ENCODE results near the gene RPTOR. TPM values are rescaled to one million over a fixed set of nuclear protein-coding genes. Genes with fewer than 3 reads are reported as not detected.
A peak's percentile ranks its signal among the peaks of the same experiment; 100 is the strongest.

RPTOR gene
- total and polyA plus RNA-seq, 4 donors = 12.4 to 46.1 (median 29.7) TPM

GRCh38 chr17:80649200-80649644 is 104.6 kb downstream of the RPTOR start:
- no peak for ATAC-seq (ENCODE audit: insufficient read depth, low FRiP score)
- Histone ChIP-seq H3K27me3 (ENCODE audit: control insufficient read depth in 3 of 3, insufficient read depth in 3 of 3, low read length in 2 of 3) (no peaks in the 10 kb centered on the region), H3K4me3 (no peak overlapping the region), H3K9me3 (ENCODE audit: control insufficient read depth in 4 of 4, insufficient read depth in 3 of 4, low read length in 3 of 4) (peaks cover 0 to 1% (median 0%) of the 10 kb centered on the region in 4 donors), H3K27ac (ENCODE audit: low read depth in 1 of 2, low read length in 1 of 2) (no peak overlapping the region), H3K4me1 (ENCODE audit: control insufficient read depth in 5 of 5, insufficient read depth in 5 of 5, low read length in 5 of 5) (peaks cover 0 to 12% (median 6%) of the 10 kb centered on the region in 5 donors), H3K9ac (ENCODE audit: insufficient read depth in 1 of 2, low read length in 2 of 2) (no peak overlapping the region), H3K36me3 (ENCODE audit: control insufficient read depth in 4 of 4, insufficient read depth in 4 of 4, low read length in 4 of 4) (peaks cover 0 to 3% (median 0%) of the 10 kb centered on the region in 4 donors)
- WGBS, 2 donors = 91% methylated on average over 10 of the region's 10 CpGs
- no peak for DNase-seq
- TF ChIP-seq CTCF (IDR thresholded peaks at IDR 0.05; ENCODE audit: control extremely low read depth, extremely low read depth) = no peak

DNA sequence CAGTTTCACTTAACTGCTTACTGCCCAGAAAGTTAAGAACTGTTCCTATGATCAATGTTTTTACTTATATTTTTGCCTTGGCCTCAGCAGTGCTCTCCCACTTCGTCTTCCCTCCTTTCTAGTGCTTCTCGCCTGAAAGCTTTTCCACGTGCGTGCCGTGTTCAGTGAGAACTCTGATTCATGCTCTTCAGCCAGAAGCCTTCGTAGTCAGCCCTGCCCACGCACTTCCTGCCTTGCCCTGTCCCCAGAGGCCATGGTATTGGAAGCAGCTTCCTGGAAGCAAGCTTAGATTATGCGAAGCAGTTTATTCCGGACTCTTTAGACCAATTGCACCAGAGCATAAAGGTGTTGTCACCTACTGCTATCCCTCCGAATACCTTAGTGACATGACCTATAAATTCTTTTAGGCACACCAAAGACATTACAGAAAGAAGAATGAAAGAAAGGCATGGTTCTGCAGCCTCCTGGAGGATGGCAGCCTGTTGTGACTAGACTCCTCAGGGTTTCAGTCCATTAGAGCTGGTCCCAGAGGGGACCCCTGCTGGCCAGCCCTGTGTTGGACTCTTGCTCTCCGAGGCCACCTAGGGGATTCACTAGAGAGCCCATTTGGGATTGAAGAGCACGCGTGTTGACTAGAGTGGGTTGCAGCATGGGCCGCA is 105.2 kb downstream of the RPTOR start:
- Histone ChIP-seq H3K4me3 (no peak overlapping the region), H3K27ac (ENCODE audit: low read depth in 1 of 2, low read length in 1 of 2) (peak overlapping the region in 1 of 2 donors; percentile 21), H3K27me3 (ENCODE audit: control insufficient read depth in 3 of 3, insufficient read depth in 3 of 3, low read length in 2 of 3) (no peaks in the 10 kb centered on the region), H3K4me1 (ENCODE audit: control insufficient read depth in 5 of 5, insufficient read depth in 5 of 5, low read length in 5 of 5) (peaks cover 0 to 12% (median 6%) of the 10 kb centered on the region in 5 donors), H3K9ac (ENCODE audit: insufficient read depth in 1 of 2, low read length in 2 of 2) (no peak overlapping the region), H3K36me3 (ENCODE audit: control insufficient read depth in 4 of 4, insufficient read depth in 4 of 4, low read length in 4 of 4) (peaks cover 0 to 3% (median 0%) of the 10 kb centered on the region in 4 donors), H3K9me3 (ENCODE audit: control insufficient read depth in 4 of 4, insufficient read depth in 3 of 4, low read length in 3 of 4) (peaks cover 0 to 1% (median 0%) of the 10 kb centered on the region in 4 donors)
- TF ChIP-seq CTCF (IDR thresholded peaks at IDR 0.05; ENCODE audit: control extremely low read depth, extremely low read depth) = no peak
- 59 to 70% methylated on average over 14 of the region's 14 CpGs for WGBS, 2 donors
- peak; percentile 77 for ATAC-seq (ENCODE audit: insufficient read depth, low FRiP score)
- DNase-seq = peak; percentile 56 to 68 (median 65)

DNA sequence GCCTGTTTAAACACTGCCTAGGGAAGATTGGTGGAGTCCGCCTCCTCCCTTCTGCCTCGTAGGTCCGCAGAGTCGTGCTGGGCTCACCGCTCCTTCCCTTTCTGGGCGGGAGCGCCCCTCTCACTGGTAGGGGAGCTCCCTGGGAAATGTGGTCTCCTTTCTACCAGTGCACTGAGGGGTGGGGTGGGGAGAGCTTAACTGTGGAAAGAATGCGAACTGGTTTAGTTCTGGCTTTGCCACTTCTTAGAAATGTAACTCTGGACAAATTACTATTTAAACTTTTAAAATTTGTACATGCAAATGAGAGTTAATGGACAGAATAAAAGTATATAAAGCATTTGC is 105.7 kb downstream of the RPTOR start:
- Histone ChIP-seq H3K4me3 (no peak overlapping the region), H3K36me3 (ENCODE audit: control insufficient read depth in 4 of 4, insufficient read depth in 4 of 4, low read length in 4 of 4) (peaks cover 0 to 3% (median 0%) of the 10 kb centered on the region in 4 donors), H3K27me3 (ENCODE audit: control insufficient read depth in 3 of 3, insufficient read depth in 3 of 3, low read length in 2 of 3) (no peaks in the 10 kb centered on the region), H3K9ac (ENCODE audit: insufficient read depth in 1 of 2, low read length in 2 of 2) (no peak overlapping the region), H3K9me3 (ENCODE audit: control insufficient read depth in 4 of 4, insufficient read depth in 3 of 4, low read length in 3 of 4) (peaks cover 0 to 1% (median 0%) of the 10 kb centered on the region in 4 donors), H3K27ac (ENCODE audit: low read depth in 1 of 2, low read length in 1 of 2) (peak overlapping the region in 1 of 2 donors; percentile 21), H3K4me1 (ENCODE audit: control insufficient read depth in 5 of 5, insufficient read depth in 5 of 5, low read length in 5 of 5) (peaks cover 0 to 12% (median 6%) of the 10 kb centered on the region in 5 donors)
- TF ChIP-seq CTCF (IDR thresholded peaks at IDR 0.05; ENCODE audit: control extremely low read depth, extremely low read depth) = no peak
- 91 to 92% methylated on average over 8 of the region's 8 CpGs for WGBS, 2 donors
- ATAC-seq (ENCODE audit: insufficient read depth, low FRiP score) (no peak), DNase-seq (no peak)

All from lung (tissue), 12 donors.